PFSK-1 (cell line): Measurements from ENCODE around the gene TMOD4.

Source experiments
- FOXP2 ChIP-seq: optimal IDR thresholded peaks from 2 replicates; pipeline ENCODE3; 2011; ENCODE audit warnings: borderline replicate concordance, control low read depth, inconsistent platforms; ENCODE audit not compliant: insufficient read depth; ENCODE audit errors: extremely low read length, extremely low read depth
- POLR2AphosphoS5 ChIP-seq: IDR thresholded peaks from 2 replicates; pipeline ENCODE4 v1.6.1; 2012; ENCODE audit warnings: low read depth, mild to moderate bottlenecking, control low read depth, low read length, moderate library complexity
- REST ChIP-seq, 2 experiments: IDR thresholded peaks; 2 replicates each; pipeline versions ENCODE4 v1.6.1 to v1.8.0; 2011 to 2012; ENCODE audit warnings: low read depth in 2 of 2, low read length in 2 of 2, control low read depth in 1 of 2, inconsistent platforms in 1 of 2, mild to moderate bottlenecking in 1 of 2, moderate library complexity in 1 of 2; ENCODE audit not compliant: insufficient read depth in 1 of 2
- SIN3A ChIP-seq: IDR thresholded peaks from 2 replicates; pipeline ENCODE4 v1.6.1; 2012; ENCODE audit warnings: mild to moderate bottlenecking, low read length, moderate library complexity, borderline replicate concordance; ENCODE audit not compliant: insufficient read depth
- TAF1 ChIP-seq: IDR thresholded peaks from 2 replicates; pipeline ENCODE4 v1.6.1; 2012; ENCODE audit warnings: low read length, control low read depth, borderline replicate concordance; ENCODE audit not compliant: insufficient read depth

The TMOD4 gene

DNA sequence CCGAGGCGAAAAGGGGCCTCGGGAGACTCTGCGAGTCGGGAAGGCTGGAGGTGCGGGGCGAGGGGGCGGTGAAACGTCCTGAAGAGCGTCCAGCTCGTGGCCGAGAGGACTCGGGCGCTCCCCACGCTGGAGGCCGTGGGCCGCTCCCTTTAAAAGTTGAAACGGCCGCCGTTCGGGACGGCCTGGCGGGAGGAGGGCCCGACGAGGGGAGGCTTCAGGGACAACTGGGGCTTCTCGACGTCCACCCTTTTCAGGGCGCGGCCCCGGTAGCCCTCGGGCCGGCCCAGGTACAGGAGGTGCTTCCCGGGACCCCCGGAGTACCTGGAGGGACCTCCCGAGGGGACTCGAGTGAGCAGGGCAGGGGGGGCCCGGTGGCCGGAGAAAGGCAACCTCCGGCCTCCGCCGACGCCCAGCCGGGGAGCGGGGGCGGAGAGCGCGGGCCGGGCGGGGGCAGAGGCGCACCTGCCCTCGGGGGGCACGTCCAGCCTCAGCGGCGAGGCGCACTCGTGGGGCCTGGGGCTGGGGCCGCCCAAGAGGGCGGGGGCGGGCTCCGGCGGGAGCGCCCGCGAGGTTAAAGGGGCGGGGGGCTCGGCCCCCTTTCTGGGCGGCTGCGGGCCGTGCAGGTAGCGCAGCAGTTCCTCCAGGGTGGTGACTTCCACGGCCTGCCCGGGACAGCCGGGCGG, 43.3 kb downstream of the TMOD4 start:
- TF ChIP-seq POLR2AphosphoS5 (no peak), REST (IDR thresholded peaks at IDR 0.05; ENCODE audit: insufficient read depth in 1 of 2, low read depth in 2 of 2, low read length in 2 of 2) (no peak), FOXP2 (no peak), SIN3A (no peak), TAF1 (no peak)

DNA sequence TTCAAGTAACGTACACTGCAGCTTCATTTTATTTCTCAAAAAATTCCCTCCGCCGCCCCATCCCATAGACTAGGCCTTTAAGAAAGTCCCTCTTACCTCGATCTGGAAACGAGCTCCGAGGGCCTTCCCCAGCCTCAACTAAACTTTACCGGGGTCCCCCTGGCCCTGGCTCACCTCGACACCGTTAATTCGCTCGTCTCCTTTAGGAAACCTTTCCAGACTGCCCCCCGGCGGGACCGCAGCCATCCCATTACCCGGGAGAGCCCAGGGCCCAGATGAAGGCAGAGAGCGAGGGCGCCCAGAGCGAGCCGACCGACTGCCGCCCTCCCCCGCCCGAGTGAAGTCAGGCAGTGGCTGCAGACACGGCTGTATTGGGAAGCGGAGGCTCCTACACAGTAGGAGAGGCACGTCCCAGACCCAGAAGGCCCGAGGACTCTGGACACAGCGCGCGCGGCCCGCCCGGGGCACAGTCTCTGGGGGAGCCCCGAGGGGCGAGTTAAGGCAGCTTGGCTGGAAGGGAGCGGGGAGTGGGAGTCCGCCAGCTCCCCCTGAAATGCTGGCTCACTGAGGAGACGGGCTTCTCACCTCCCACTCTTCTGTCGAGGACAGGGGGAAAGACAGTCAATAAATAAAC, 44.0 kb downstream of the TMOD4 start:
- TF ChIP-seq SIN3A (no peak), FOXP2 (no peak), POLR2AphosphoS5 (no peak), TAF1 (no peak), REST (IDR thresholded peaks at IDR 0.05; ENCODE audit: insufficient read depth in 1 of 2, low read depth in 2 of 2, low read length in 2 of 2) (no peak)

GRCh38 chr1:151130987-151131586, 44.7 kb downstream of the TMOD4 start:
- TF ChIP-seq FOXP2 (no peak), TAF1 (no peak), POLR2AphosphoS5 (no peak), REST (IDR thresholded peaks at IDR 0.05; ENCODE audit: insufficient read depth in 1 of 2, low read depth in 2 of 2, low read length in 2 of 2) (no peak), SIN3A (no peak)

DNA sequence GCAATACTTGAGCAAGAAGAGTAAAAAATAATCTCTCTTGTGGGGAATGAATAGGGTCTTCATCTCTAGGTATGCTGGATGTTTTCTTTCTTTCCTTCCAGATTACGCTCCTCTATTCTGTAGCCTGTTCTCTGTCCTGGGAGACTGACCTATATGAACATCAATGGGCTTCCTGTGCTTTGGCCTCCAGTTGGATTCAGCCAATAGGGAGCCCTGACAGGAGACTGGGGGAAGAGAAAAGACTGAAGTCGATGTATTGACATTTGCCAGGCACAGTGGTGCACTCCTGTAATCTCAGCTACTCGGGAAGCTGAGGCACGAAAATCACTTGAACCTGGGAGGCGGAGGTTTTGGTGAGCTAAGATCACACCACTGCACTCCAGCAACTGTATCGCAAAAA, 47.0 kb downstream of the TMOD4 start:
- TF ChIP-seq FOXP2 = no peak
- no peak for TF ChIP-seq REST (IDR thresholded peaks at IDR 0.05; ENCODE audit: insufficient read depth in 1 of 2, low read depth in 2 of 2, low read length in 2 of 2)
- no peak for TF ChIP-seq POLR2AphosphoS5
- TF ChIP-seq SIN3A = no peak
- no peak for TF ChIP-seq TAF1
